ENCODE data around the gene AIP. TPM values are rescaled to one million over a fixed set of nuclear protein-coding genes. Genes with fewer than 3 reads are reported as not detected.
A peak's percentile ranks its signal among the peaks of the same experiment; 100 is the strongest.

AIP gene
- total RNA-seq, 1 donor from 2014 or later = 32.9 TPM

DNA sequence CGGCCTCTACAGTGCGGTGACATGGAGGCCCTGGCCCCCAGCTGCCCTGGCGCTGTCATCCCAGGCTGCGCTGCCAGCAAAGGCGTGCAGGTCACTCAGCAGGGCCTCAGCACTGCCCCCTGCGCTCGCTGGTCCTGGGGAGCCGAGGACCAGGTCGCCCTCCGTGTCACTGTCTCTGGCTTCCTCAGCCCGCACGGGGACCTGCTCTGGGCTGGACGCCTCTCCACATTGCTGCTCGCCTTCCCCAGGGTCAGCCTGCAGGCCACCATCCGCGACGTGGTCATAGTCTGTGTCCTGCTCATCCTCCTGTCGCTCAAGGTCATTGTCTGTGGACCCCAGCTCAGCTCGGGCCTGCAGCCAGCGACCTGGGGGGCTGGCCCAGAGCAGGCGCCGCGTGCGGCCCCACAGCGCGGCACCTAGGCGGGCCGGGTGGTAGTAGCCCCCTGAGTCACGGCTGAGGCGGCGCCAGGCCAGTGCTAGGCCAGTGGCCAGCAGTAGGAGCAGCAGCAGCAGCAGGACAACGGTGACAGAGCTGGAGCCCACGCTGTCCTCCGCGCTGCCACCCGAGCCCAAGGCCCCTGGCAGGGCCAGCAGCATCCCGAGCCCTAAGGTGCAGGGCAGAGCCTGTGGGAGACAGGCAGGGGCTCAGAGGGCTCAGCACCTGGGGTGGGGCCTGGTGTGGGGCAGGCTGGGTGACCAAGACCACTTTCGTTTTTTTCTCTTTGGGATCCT, 46.9 kb upstream of the AIP start:
- Mint-ChIP-seq H3K27ac (ENCODE audit: unreplicated experiment) (peak overlapping the region; percentile 74), H3K9me3 (ENCODE audit: unreplicated experiment) (no peaks in the 10 kb centered on the region), H3K4me1 (ENCODE audit: unreplicated experiment) (peaks cover 9% of the 10 kb centered on the region), H3K4me3 (ENCODE audit: unreplicated experiment) (no peak overlapping the region), H3K36me3 (ENCODE audit: low read depth, unreplicated experiment) (peaks cover 22% of the 10 kb centered on the region), H3K27me3 (ENCODE audit: unreplicated experiment) (peaks cover 24% of the 10 kb centered on the region)
- no peak for DNase-seq (ENCODE audit: low spot score)
- TF ChIP-seq, protein P1, sequence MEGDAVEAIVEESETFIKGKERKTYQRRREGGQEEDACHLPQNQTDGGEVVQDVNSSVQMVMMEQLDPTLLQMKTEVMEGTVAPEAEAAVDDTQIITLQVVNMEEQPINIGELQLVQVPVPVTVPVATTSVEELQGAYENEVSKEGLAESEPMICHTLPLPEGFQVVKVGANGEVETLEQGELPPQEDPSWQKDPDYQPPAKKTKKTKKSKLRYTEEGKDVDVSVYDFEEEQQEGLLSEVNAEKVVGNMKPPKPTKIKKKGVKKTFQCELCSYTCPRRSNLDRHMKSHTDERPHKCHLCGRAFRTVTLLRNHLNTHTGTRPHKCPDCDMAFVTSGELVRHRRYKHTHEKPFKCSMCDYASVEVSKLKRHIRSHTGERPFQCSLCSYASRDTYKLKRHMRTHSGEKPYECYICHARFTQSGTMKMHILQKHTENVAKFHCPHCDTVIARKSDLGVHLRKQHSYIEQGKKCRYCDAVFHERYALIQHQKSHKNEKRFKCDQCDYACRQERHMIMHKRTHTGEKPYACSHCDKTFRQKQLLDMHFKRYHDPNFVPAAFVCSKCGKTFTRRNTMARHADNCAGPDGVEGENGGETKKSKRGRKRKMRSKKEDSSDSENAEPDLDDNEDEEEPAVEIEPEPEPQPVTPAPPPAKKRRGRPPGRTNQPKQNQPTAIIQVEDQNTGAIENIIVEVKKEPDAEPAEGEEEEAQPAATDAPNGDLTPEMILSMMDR (IDR thresholded peaks at IDR 0.05; ENCODE audit: unreplicated experiment) = no peak

DNA sequence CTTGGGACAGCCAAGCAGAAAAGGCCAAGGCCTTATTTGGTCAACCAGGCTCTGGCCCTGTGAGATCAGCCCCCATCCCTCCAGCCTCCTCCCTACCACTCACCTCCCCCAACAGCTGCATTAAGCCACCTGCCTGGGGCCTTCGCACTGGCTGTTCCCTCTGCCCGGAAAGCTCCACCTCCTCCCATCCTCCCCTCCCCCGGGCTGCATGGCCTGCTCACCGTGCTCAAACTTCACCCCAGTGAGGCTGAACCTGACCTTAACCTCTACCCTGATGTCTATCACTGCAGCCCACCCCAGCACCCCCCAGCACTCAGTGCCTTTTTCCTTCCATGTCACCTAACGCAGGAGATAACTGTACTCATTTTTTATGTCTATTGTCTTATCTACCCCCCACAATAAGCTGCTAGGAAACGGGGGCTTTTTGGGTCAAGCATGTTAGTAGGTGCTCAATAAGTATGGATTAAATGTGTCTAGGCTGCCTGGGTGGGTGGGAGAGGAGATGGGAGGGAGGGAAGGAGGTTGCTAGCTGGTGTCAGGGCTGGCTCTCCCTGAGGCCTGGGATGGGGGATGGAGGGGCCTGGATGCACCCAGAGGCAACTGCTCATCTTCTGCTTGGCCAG, 46.3 kb upstream of the AIP start:
- Mint-ChIP-seq H3K4me1 (ENCODE audit: unreplicated experiment) (peaks cover 9% of the 10 kb centered on the region), H3K9me3 (ENCODE audit: unreplicated experiment) (no peaks in the 10 kb centered on the region), H3K27ac (ENCODE audit: unreplicated experiment) (peak overlapping the region; percentile 42), H3K4me3 (ENCODE audit: unreplicated experiment) (peak overlapping the region; percentile 72), H3K27me3 (ENCODE audit: unreplicated experiment) (peaks cover 24% of the 10 kb centered on the region), H3K36me3 (ENCODE audit: low read depth, unreplicated experiment) (peaks cover 22% of the 10 kb centered on the region)
- TF ChIP-seq, protein P1 (IDR thresholded peaks at IDR 0.05; ENCODE audit: unreplicated experiment) = no peak
- no peak for DNase-seq (ENCODE audit: low spot score)

DNA sequence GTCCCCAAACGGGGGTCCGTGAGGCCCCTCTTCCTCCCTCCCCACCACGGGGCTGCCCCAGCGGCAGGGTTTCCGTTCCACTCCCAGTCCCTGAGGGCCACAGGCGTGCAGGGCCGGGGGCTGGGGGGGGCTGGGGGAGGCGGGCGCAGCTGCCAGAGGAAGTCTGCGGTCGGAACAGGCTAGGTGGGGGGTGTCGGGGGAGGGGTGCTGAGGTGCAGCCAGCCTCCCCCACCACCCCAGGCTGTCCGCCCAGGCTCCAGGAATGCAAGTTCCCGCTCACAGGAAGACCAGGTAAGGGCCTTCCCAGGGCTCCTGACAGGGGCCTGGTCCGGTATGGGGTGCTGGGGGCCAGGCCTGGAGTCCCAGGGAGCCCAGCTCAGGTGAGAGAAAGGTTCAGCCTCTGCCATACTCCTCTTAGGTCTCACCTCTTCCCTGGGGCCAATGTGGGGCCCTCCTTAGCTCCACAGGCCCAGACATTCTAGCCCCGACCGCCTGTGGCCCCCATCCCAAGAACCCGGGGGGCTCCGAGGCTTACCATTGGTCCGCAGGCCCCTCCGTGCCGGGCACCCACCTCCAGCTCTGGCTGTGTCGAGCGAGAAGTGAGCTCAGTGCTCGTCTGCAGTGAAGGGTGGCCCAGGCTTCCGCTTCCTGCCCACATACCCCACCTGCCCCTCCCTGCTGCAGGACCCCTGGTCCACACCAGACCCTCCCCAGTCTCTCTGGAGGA, 45.6 kb upstream of the AIP start, which contains the start of gene PTPRCAP:
Gene PTPRCAP (minus strand): TSS at position 601 of the 727 bp plus-strand sequence. CDS start 63 bp downstream, at position 538.
- no peak for DNase-seq (ENCODE audit: low spot score)
- Mint-ChIP-seq H3K4me3 (ENCODE audit: unreplicated experiment) (peak within 1 kb of the TSS; percentile 72), H3K27me3 (ENCODE audit: unreplicated experiment) (peaks cover 29% of the 10 kb centered on the region), H3K4me1 (ENCODE audit: unreplicated experiment) (peaks cover 14% of the 10 kb centered on the region), H3K27ac (ENCODE audit: unreplicated experiment) (peak within 1 kb of the TSS; percentile 42), H3K36me3 (ENCODE audit: low read depth, unreplicated experiment) (peaks cover 15% of the 10 kb centered on the region), H3K9me3 (ENCODE audit: unreplicated experiment) (no peaks in the 10 kb centered on the region)
- TF ChIP-seq, protein P1 (IDR thresholded peaks at IDR 0.05; ENCODE audit: unreplicated experiment) = no peak

DNA sequence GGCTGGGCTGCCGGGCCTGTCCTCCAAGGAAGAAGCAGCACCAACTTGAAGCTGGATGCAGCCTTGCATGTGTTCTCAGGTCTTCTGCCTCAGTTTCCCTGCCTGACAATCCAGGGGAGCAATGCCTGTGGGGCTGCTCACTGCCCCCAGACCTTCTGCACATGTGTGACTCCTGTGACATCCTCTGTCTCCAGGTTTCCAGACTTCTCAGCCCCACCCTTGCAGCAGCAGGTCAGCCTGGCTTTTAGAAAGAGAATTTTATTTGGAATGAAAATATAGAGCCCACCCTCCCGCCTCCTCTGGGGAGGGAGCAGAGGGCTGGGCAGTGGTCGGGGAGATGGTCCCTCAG, 45.0 kb upstream of the AIP start:
- no peak overlapping the region for H3K4me3 Mint-ChIP-seq (ENCODE audit: unreplicated experiment)
- H3K9me3 Mint-ChIP-seq (ENCODE audit: unreplicated experiment) = no peaks in the 10 kb centered on the region
- no peak overlapping the region for H3K27ac Mint-ChIP-seq (ENCODE audit: unreplicated experiment)
- H3K36me3 Mint-ChIP-seq (ENCODE audit: low read depth, unreplicated experiment) = peaks cover 15% of the 10 kb centered on the region
- H3K4me1 Mint-ChIP-seq (ENCODE audit: unreplicated experiment) = peaks cover 16% of the 10 kb centered on the region
- DNase-seq (ENCODE audit: low spot score) = no peak
- peaks cover 28% of the 10 kb centered on the region for H3K27me3 Mint-ChIP-seq (ENCODE audit: unreplicated experiment)
- TF ChIP-seq, protein P1 (IDR thresholded peaks at IDR 0.05; ENCODE audit: unreplicated experiment) = no peak
